H9 (cell line): ENCODE measurements around the gene PLD2. TPM values are rescaled to one million over a fixed set of nuclear protein-coding genes. Genes with fewer than 3 reads are reported as not detected.

Source experiments
- DNase-seq: peaks from one replicate; pipeline ENCODE4 v3.0.0-alpha.2; 2017
- H2AFZ ChIP-seq: one replicate; pipeline ENCODE4 v1.6.1; 2013; ENCODE audit warnings: mild to moderate bottlenecking, low read length, control low read depth, moderate library complexity
- H2AK5ac ChIP-seq: 2 replicates; pipeline ENCODE4 v1.6.1; 2013; ENCODE audit warnings: low read length, control low read depth, mixed read lengths; ENCODE audit not compliant: insufficient read length
- H2BK120ac ChIP-seq: one replicate; pipeline ENCODE4 v1.6.1; 2013; ENCODE audit warnings: low read depth, mild to moderate bottlenecking, low read length, control low read depth, inconsistent platforms; ENCODE audit not compliant: poor library complexity, severe bottlenecking
- H2BK12ac ChIP-seq: 2 replicates; pipeline ENCODE4 v1.6.1; 2013; ENCODE audit warnings: low read length, control low read depth, mixed read lengths, low read depth; ENCODE audit not compliant: insufficient read length
- H2BK15ac ChIP-seq: 2 replicates; pipeline ENCODE4 v1.6.1; 2013; ENCODE audit warnings: low read depth, low read length, control low read depth
- H2BK20ac ChIP-seq: one replicate; pipeline ENCODE4 v1.6.1; 2013; ENCODE audit warnings: low read depth, mild to moderate bottlenecking, low read length, control low read depth, inconsistent platforms; ENCODE audit not compliant: poor library complexity, severe bottlenecking
- H2BK5ac ChIP-seq: 2 replicates; pipeline ENCODE4 v1.6.1; 2013; ENCODE audit warnings: low read length, control low read depth, mixed read lengths; ENCODE audit not compliant: insufficient read length
- H3K14ac ChIP-seq: 2 replicates; pipeline ENCODE4 v1.6.1; 2013; ENCODE audit warnings: low read length, control low read depth; ENCODE audit not compliant: insufficient read depth
- H3K18ac ChIP-seq: 2 replicates; pipeline ENCODE4 v1.6.1; 2013; ENCODE audit warnings: low read depth, mild to moderate bottlenecking, mixed read lengths, low read length, control low read depth; ENCODE audit not compliant: insufficient read length
- H3K23ac ChIP-seq: 2 replicates; pipeline ENCODE4 v1.6.1; 2013; ENCODE audit warnings: low read length, control low read depth, mixed read lengths, low read depth; ENCODE audit not compliant: insufficient read length
- H3K23me2 ChIP-seq: 2 replicates; pipeline ENCODE4 v1.6.1; 2013; ENCODE audit warnings: low read depth, mild to moderate bottlenecking, mixed read lengths, low read length, control low read depth; ENCODE audit not compliant: insufficient read length, poor library complexity, severe bottlenecking
- H3K27ac ChIP-seq: 2 replicates; pipeline ENCODE4 v1.5.1; 2013; ENCODE audit warnings: low read length, control low read depth, mixed read lengths, low read depth; ENCODE audit not compliant: insufficient read length
- H3K27me3 ChIP-seq: 2 replicates; pipeline ENCODE4 v1.6.1; 2013; ENCODE audit warnings: low read length, control low read depth, inconsistent platforms; ENCODE audit not compliant: insufficient read depth
- H3K4ac ChIP-seq: 2 replicates; pipeline ENCODE4 v1.6.1; 2013; ENCODE audit warnings: low read depth, mild to moderate bottlenecking, control low read depth, inconsistent platforms, low read length, moderate library complexity
- H3K4me1 ChIP-seq: 2 replicates; pipeline ENCODE4 v1.6.1; 2013; ENCODE audit warnings: low read length, control low read depth, inconsistent platforms; ENCODE audit not compliant: insufficient read depth
- H3K4me2 ChIP-seq: 2 replicates; pipeline ENCODE4 v1.6.1; 2013; ENCODE audit warnings: low read length, control low read depth, mixed read lengths; ENCODE audit not compliant: insufficient read length, insufficient read depth
- H3K56ac ChIP-seq: 2 replicates; pipeline ENCODE4 v1.6.1; 2013; ENCODE audit warnings: low read depth, mild to moderate bottlenecking, mixed read lengths, low read length, control low read depth; ENCODE audit not compliant: insufficient read length
- H3K79me1 ChIP-seq: 2 replicates; pipeline ENCODE4 v1.6.1; 2013; ENCODE audit warnings: low read depth, mild to moderate bottlenecking, moderate library complexity, low read length, control low read depth, inconsistent platforms; ENCODE audit not compliant: insufficient read depth, poor library complexity, severe bottlenecking
- H3K79me2 ChIP-seq: 2 replicates; pipeline ENCODE4 v1.6.1; 2013; ENCODE audit warnings: low read length, control low read depth, inconsistent platforms; ENCODE audit not compliant: insufficient read depth
- H3K9ac ChIP-seq: 2 replicates; pipeline ENCODE4 v1.6.1; 2013; ENCODE audit warnings: low read length, control low read depth, mixed read lengths; ENCODE audit not compliant: insufficient read length; ENCODE audit errors: extremely low read depth
- H3K9me3 ChIP-seq: one replicate; pipeline ENCODE4 v1.6.1; 2013; ENCODE audit warnings: low read depth, low read length, inconsistent platforms; ENCODE audit not compliant: control insufficient read depth
- H3T11ph ChIP-seq: one replicate; pipeline ENCODE4 v1.6.1; 2013; ENCODE audit warnings: mild to moderate bottlenecking, low read length, control low read depth, inconsistent platforms
- H4K20me1 ChIP-seq: one replicate; pipeline ENCODE4 v1.6.1; 2013; ENCODE audit not compliant: control insufficient read depth, insufficient read length, insufficient read depth
- H4K5ac ChIP-seq: 2 replicates; pipeline ENCODE4 v1.6.1; 2013; ENCODE audit warnings: low read depth, mild to moderate bottlenecking, mixed read lengths, low read length, control low read depth; ENCODE audit not compliant: insufficient read length
- H4K8ac ChIP-seq: replicated peaks from 2 replicates; pipeline ENCODE4 v1.6.1; 2013; ENCODE audit warnings: low read length, control low read depth, mixed read lengths, low read depth; ENCODE audit not compliant: insufficient read length
- H4K91ac ChIP-seq: 2 replicates; pipeline ENCODE4 v1.6.1; 2013; ENCODE audit warnings: low read depth, mild to moderate bottlenecking, moderate library complexity, mixed read lengths, low read length, control low read depth; ENCODE audit not compliant: insufficient read length
- H3K27ac Mint-ChIP-seq, 3 experiments: 2 replicates in 2 of 3; 3 replicates in 1 of 3; pipeline ENCODE4 v1.8.0; 2020 to 2021; ENCODE audit warnings: mixed read lengths in 3 of 3, mild to moderate bottlenecking in 1 of 3, moderate library complexity in 1 of 3
- H3K27me3 Mint-ChIP-seq: 2 replicates; pipeline ENCODE4 v1.8.0; 2021; ENCODE audit warnings: low read depth, mild to moderate bottlenecking, moderate library complexity, mixed read lengths
- H3K36me3 Mint-ChIP-seq, 3 experiments: 2 replicates in 2 of 3; 3 replicates in 1 of 3; pipeline ENCODE4 v1.8.0; 2020 to 2021; ENCODE audit warnings: low read depth in 3 of 3, mixed read lengths in 3 of 3; ENCODE audit not compliant: insufficient read depth in 1 of 3
- H3K4me1 Mint-ChIP-seq, 2 experiments: 2 replicates each; pipeline ENCODE4 v1.8.0; 2020; ENCODE audit warnings: mixed read lengths in 2 of 2
- H3K4me3 Mint-ChIP-seq, 2 experiments: 2 replicates in 1 of 2; 3 replicates in 1 of 2; pipeline ENCODE4 v1.8.0; 2020 to 2021; ENCODE audit warnings: mild to moderate bottlenecking in 2 of 2, mixed read lengths in 2 of 2, moderate library complexity in 1 of 2
- H3K9me3 Mint-ChIP-seq, 2 experiments: 2 replicates in 1 of 2; 3 replicates in 1 of 2; pipeline ENCODE4 v1.8.0; 2020; ENCODE audit warnings: mild to moderate bottlenecking in 2 of 2, mixed read lengths in 2 of 2, moderate library complexity in 1 of 2
- CTCF ChIP-seq: fragments of 200-600 bp; sonication (generic); conservative IDR thresholded peaks from 3 replicates; pipeline ENCODE4 v1.8.0; 2021; ENCODE audit warnings: antibody characterized with exemption, mild to moderate bottlenecking
- WGBS: extraction: QIAGEN DNeasy Blood & Tissue Kit; methylation state at CpG from one replicate; pipeline ENCODE4 v1.1.7; 2013; ENCODE audit warnings: missing lambda C conversion rate, low lambda C conversion rate, mixed read lengths; ENCODE audit not compliant: insufficient read length; ENCODE audit errors: extremely low coverage; 5-methylcytosine and 5-hydroxymethylcytosine counted together
- total RNA-seq: library from RNA; stranded (reverse); gene quantifications from 2 replicates; pipeline ENCODE4 v1.2.1, GENCODE V29; 2021

Gene PLD2
- total RNA-seq, 1 experiment from 2014 or later, result 63.3 TPM

GRCh38 chr17:4843321-4844000, 36.5 kb downstream of the PLD2 start:
- H2BK120ac ChIP-seq, result no peak overlapping the region
- H3K56ac ChIP-seq, result no peak overlapping the region
- H3K27ac Mint-ChIP-seq, result no peak overlapping the region
- H3K36me3 Mint-ChIP-seq, result peaks cover 0 to 6% (median 0%) of the 10 kb centered on the region in 3 experiments; a peak in 2 of 7 replicates
- H4K8ac ChIP-seq, result no peak overlapping the region
- no peaks in the 10 kb centered on the region for H4K20me1 ChIP-seq
- no peak overlapping the region for H2AFZ ChIP-seq
- H3K9me3 Mint-ChIP-seq, result no peaks in the 10 kb centered on the region
- H3K79me1 ChIP-seq, result peaks cover 5% of the 10 kb centered on the region
- no peaks in the 10 kb centered on the region for H3K4me1 ChIP-seq
- no peak overlapping the region for H3K4ac ChIP-seq
- H3K9me3 ChIP-seq, result no peaks in the 10 kb centered on the region
- no peak overlapping the region for H4K5ac ChIP-seq
- H2AK5ac ChIP-seq, result no peak overlapping the region
- H2BK15ac ChIP-seq, result no peak overlapping the region
- H3K27me3 Mint-ChIP-seq, result 0 out of 2 replicates have a peak, but pooled peaks cover 1% of the 10 kb centered on the region
- H2BK12ac ChIP-seq, result no peak overlapping the region
- H3K27me3 ChIP-seq, result no peaks in the 10 kb centered on the region
- H3K79me2 ChIP-seq, result peaks cover 10% of the 10 kb centered on the region; the same call in 1 of the 2 replicates
- no peak overlapping the region for H3K4me3 Mint-ChIP-seq
- WGBS, result no CpG with 5 or more reads among the region's 9 CpGs
- no peak overlapping the region for H3K9ac ChIP-seq
- no peak overlapping the region for H4K91ac ChIP-seq
- no peak overlapping the region for H3K4me2 ChIP-seq
- H3K18ac ChIP-seq, result no peak overlapping the region
- DNase-seq, result no peak
- H2BK20ac ChIP-seq, result no peak overlapping the region
- no peak for TF ChIP-seq CTCF
- H3K23ac ChIP-seq, result no peak overlapping the region
- H3K14ac ChIP-seq, result no peak overlapping the region
- H3K4me1 Mint-ChIP-seq, result peaks cover 36 to 40% of the 10 kb centered on the region in 2 experiments
- no peak overlapping the region for H2BK5ac ChIP-seq
- no peak overlapping the region for H3T11ph ChIP-seq
- no peak overlapping the region for H3K27ac ChIP-seq
- H3K23me2 ChIP-seq, result no peaks in the 10 kb centered on the region
